ENCODE measurements around the gene SLCO2B1.

SLCO2B1 gene

DNA sequence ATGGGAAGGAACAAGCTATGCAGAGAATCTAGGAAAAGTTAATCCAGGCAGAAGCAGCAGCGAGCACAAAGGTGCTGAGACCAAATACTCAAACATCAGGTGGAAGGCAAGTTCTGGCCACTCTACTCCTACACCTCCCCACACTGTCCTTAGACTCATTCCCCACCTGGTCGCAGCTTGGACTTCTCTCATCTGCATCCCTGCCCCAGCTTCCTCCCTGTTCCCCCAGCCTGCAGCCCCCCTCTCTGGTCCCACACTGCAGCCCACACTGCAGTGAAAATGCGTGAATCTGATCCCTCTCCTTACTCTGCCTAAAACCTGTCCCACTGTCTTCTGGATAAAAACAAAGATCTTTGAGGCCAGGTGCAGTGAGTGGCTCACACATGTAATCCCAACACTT lies 98.8 kb downstream of the SLCO2B1 start:
- no peak for TF ChIP-seq EZH2phosphoT487 (IDR thresholded peaks at IDR 0.05; ENCODE audit: borderline replicate concordance, low read length)
- TF ChIP-seq, protein P1, sequence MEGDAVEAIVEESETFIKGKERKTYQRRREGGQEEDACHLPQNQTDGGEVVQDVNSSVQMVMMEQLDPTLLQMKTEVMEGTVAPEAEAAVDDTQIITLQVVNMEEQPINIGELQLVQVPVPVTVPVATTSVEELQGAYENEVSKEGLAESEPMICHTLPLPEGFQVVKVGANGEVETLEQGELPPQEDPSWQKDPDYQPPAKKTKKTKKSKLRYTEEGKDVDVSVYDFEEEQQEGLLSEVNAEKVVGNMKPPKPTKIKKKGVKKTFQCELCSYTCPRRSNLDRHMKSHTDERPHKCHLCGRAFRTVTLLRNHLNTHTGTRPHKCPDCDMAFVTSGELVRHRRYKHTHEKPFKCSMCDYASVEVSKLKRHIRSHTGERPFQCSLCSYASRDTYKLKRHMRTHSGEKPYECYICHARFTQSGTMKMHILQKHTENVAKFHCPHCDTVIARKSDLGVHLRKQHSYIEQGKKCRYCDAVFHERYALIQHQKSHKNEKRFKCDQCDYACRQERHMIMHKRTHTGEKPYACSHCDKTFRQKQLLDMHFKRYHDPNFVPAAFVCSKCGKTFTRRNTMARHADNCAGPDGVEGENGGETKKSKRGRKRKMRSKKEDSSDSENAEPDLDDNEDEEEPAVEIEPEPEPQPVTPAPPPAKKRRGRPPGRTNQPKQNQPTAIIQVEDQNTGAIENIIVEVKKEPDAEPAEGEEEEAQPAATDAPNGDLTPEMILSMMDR (IDR thresholded peaks at IDR 0.05; ENCODE audit: low read depth, low read length, poor library complexity, severe bottlenecking), result no peak
- Histone ChIP-seq H3F3A (ENCODE audit: control insufficient read depth, insufficient read depth) (no peaks in the 10 kb centered on the region), H3K4me1 (ENCODE audit: control insufficient read depth, low read length) (no peaks in the 10 kb centered on the region), H3K27ac (ENCODE audit: low read depth, low read length) (no peak overlapping the region), H3K9me3 (ENCODE audit: control insufficient read depth, insufficient read depth, low read length) (no peaks in the 10 kb centered on the region), H3K4me3 (ENCODE audit: low read length) (no peak overlapping the region), H3K79me2 (ENCODE audit: control insufficient read depth, low read length) (no peaks in the 10 kb centered on the region), H3K27me3 (ENCODE audit: control insufficient read depth, low read length) (no peaks in the 10 kb centered on the region), H3K36me3 (ENCODE audit: control insufficient read depth, low read length) (no peaks in the 10 kb centered on the region), H4K20me1 (ENCODE audit: control insufficient read depth, insufficient read depth, low read depth, low read length) (no peaks in the 10 kb centered on the region), H3K9me2 (replicated peaks; ENCODE audit: control insufficient read depth, low read length) (no peaks in the 10 kb centered on the region), H3K4me2 (ENCODE audit: low read length) (no peak overlapping the region)

DNA sequence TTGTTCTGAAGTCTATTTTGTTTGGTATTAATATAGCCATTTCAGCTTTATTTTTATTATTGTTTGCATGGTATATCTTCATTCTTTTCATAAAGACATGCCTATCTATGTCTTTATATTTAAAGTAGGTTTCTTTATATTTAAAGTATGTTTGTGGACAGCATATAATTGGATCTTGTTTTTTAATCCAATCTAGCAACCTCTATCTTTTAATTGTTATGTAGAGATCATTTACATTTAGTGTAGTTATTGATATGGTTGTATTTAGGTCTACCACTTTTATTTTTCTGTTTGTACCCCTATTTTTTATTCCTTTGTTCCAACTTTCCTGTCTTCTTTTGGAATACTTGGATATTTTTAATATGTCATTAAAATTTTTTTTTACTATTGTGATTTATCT lies 103.4 kb downstream of the SLCO2B1 start:
- no peak for TF ChIP-seq EZH2phosphoT487 (IDR thresholded peaks at IDR 0.05; ENCODE audit: borderline replicate concordance, low read length)
- TF ChIP-seq, protein P1 (IDR thresholded peaks at IDR 0.05; ENCODE audit: low read depth, low read length, poor library complexity, severe bottlenecking), result no peak
- no peaks in the 10 kb centered on the region for H3K9me3 ChIP-seq (ENCODE audit: control insufficient read depth, insufficient read depth, low read length)
- H3K4me1 ChIP-seq (ENCODE audit: control insufficient read depth, low read length), result no peaks in the 10 kb centered on the region
- H3K4me2 ChIP-seq (ENCODE audit: low read length), result no peak overlapping the region
- H3K9me2 ChIP-seq (replicated peaks; ENCODE audit: control insufficient read depth, low read length), result no peaks in the 10 kb centered on the region
- no peaks in the 10 kb centered on the region for H3K36me3 ChIP-seq (ENCODE audit: control insufficient read depth, low read length)
- H3K4me3 ChIP-seq (ENCODE audit: low read length), result no peak overlapping the region
- H4K20me1 ChIP-seq (ENCODE audit: control insufficient read depth, insufficient read depth, low read depth, low read length), result no peaks in the 10 kb centered on the region
- no peaks in the 10 kb centered on the region for H3F3A ChIP-seq (ENCODE audit: control insufficient read depth, insufficient read depth)
- H3K79me2 ChIP-seq (ENCODE audit: control insufficient read depth, low read length), result no peaks in the 10 kb centered on the region
- no peaks in the 10 kb centered on the region for H3K27me3 ChIP-seq (ENCODE audit: control insufficient read depth, low read length)
- H3K27ac ChIP-seq (ENCODE audit: low read depth, low read length), result no peak overlapping the region

Data from DOHH2 (cell line).